ENCODE measurements around the gene STYXL1. TPM values are rescaled to one million over a fixed set of nuclear protein-coding genes. Genes with fewer than 3 reads are reported as not detected.

STYXL1 gene
- total RNA-seq, 4 donors from 2014 or later, result 8.7 to 18.1 (median 12.5) TPM

GRCh38 chr7:75981453-75982305 is 66.1 kb downstream of the STYXL1 start:
- TF ChIP-seq POLR2AphosphoS5 (IDR thresholded peaks at IDR 0.05) (no peak), CTCF (IDR thresholded peaks at IDR 0.05) (no peak), EP300 (IDR thresholded peaks at IDR 0.05) (no peak), POLR2A (IDR thresholded peaks at IDR 0.05) (no peak)
- Histone ChIP-seq H3K36me3 (peaks cover 0 to 85% of the 10 kb centered on the region in 2 donors), H3K27me3 (no peaks in the 10 kb centered on the region), H3K4me1 (peaks cover 0 to 32% (median 0%) of the 10 kb centered on the region in 3 donors), H3K27ac (no peak overlapping the region), H3K4me3 (no peak overlapping the region), H3K9me3 (no peaks in the 10 kb centered on the region)
- WGBS, 2 donors (ENCODE audit: low coverage in 1 of 2), result 60 to 84% methylated on average over 2 to 17 of the region's 38 CpGs
- ATAC-seq, result no peak

- H3K9me3 ChIP-seq, result no peaks in the 10 kb centered on the region
- ATAC-seq, result no peak
- TF ChIP-seq POLR2AphosphoS5 (IDR thresholded peaks at IDR 0.05) (no peak), POLR2A (IDR thresholded peaks at IDR 0.05) (no peak), EP300 (IDR thresholded peaks at IDR 0.05) (no peak), CTCF (IDR thresholded peaks at IDR 0.05) (no peak)
- peaks cover 0 to 80% of the 10 kb centered on the region in 2 donors for H3K36me3 ChIP-seq
- WGBS, 2 donors (ENCODE audit: low coverage in 1 of 2), result no CpG with 5 or more reads among the region's 12 CpGs
- H3K27ac ChIP-seq, result no peak overlapping the region
- H3K27me3 ChIP-seq, result no peaks in the 10 kb centered on the region
- no peak overlapping the region for H3K4me3 ChIP-seq
- peaks cover 0 to 26% (median 0%) of the 10 kb centered on the region in 3 donors for H3K4me1 ChIP-seq
Measured at GRCh38 chr7:75981203-75981452, 66.7 kb downstream of the STYXL1 start.

- Histone ChIP-seq H3K4me3 (no peak overlapping the region), H3K4me1 (peaks cover 0 to 23% (median 0%) of the 10 kb centered on the region in 3 donors), H3K36me3 (peaks cover 0 to 75% of the 10 kb centered on the region in 2 donors), H3K9me3 (no peaks in the 10 kb centered on the region), H3K27ac (no peak overlapping the region), H3K27me3 (no peaks in the 10 kb centered on the region)
- no peak for ATAC-seq
- TF ChIP-seq CTCF (IDR thresholded peaks at IDR 0.05) (no peak), POLR2AphosphoS5 (IDR thresholded peaks at IDR 0.05) (no peak), POLR2A (IDR thresholded peaks at IDR 0.05) (no peak), EP300 (IDR thresholded peaks at IDR 0.05) (no peak)
- no CpG with 5 or more reads among the region's 29 CpGs for WGBS, 2 donors (ENCODE audit: low coverage in 1 of 2)
Measured at GRCh38 chr7:75980430-75981202, 67.2 kb downstream of the STYXL1 start.

GRCh38 chr7:75979759-75980429 is 67.9 kb downstream of the STYXL1 start:
- no peak overlapping the region for H3K27ac ChIP-seq
- H3K4me1 ChIP-seq, result peaks cover 0 to 23% (median 0%) of the 10 kb centered on the region in 3 donors
- no peak for TF ChIP-seq POLR2AphosphoS5 (IDR thresholded peaks at IDR 0.05)
- TF ChIP-seq EP300 (IDR thresholded peaks at IDR 0.05), result no peak
- no peak for TF ChIP-seq POLR2A (IDR thresholded peaks at IDR 0.05)
- no peak for TF ChIP-seq CTCF (IDR thresholded peaks at IDR 0.05)
- no peaks in the 10 kb centered on the region for H3K9me3 ChIP-seq
- ATAC-seq, result no peak
- H3K36me3 ChIP-seq, result peaks cover 0 to 67% of the 10 kb centered on the region in 2 donors
- H3K4me3 ChIP-seq, result no peak overlapping the region
- no peaks in the 10 kb centered on the region for H3K27me3 ChIP-seq
- 93 to 95% methylated on average over 3 to 8 of the region's 22 CpGs for WGBS, 2 donors (ENCODE audit: low coverage in 1 of 2)
